T-helper 17 cell (primary cell): ENCODE results near the gene CASKIN2. TPM values are rescaled to one million over a fixed set of nuclear protein-coding genes. Genes with fewer than 3 reads are reported as not detected.
"Not testable (repeated sequence)": the region's sequence is repeated elsewhere in the genome, so short reads cannot be mapped to it uniquely, and the experiment has no call there.

Source experiments
- ATAC-seq: fragments of 150-1000 bp; cut with Tn5 transposase; 2 replicates; pipeline ENCODE4 v1.10.0; 2021; ENCODE audit warnings: mild to moderate bottlenecking, moderate library complexity
- DNase-seq, 3 donors: peaks; one replicate each; pipeline versions ENCODE4 v3.0.0 to v3.0.0-alpha.2; 2020 to 2021
- H3K9me3 ChIP-seq: one replicate; pipeline ENCODE4 v1.7.0; 2013; ENCODE audit warnings: low read length, mild to moderate bottlenecking; ENCODE audit not compliant: control insufficient read depth, poor library complexity, severe bottlenecking
- H3K27ac Mint-ChIP-seq: one replicate; pipeline ENCODE4 v1.8.0; 2022; ENCODE audit warnings: mild to moderate bottlenecking, moderate library complexity, mixed read lengths
- H3K27me3 Mint-ChIP-seq: one replicate; pipeline ENCODE4 v1.8.0; 2022; ENCODE audit warnings: mixed read lengths
- H3K36me3 Mint-ChIP-seq: one replicate; pipeline ENCODE4 v1.8.0; 2022; ENCODE audit warnings: low read depth, mixed read lengths
- H3K4me1 Mint-ChIP-seq: one replicate; pipeline ENCODE4 v1.8.0; 2022; ENCODE audit warnings: mild to moderate bottlenecking, mixed read lengths
- H3K4me3 Mint-ChIP-seq: one replicate; pipeline ENCODE4 v1.8.0; 2022; ENCODE audit warnings: mild to moderate bottlenecking, moderate library complexity, mixed read lengths
- total RNA-seq, 4 donors: library from RNA in 2 of 4; stranded (reverse) in 2 of 4; gene quantifications; one replicate each; pipeline ENCODE4 v1.2.3 and lab custom pipeline; 2022 to 2026

CASKIN2 gene
- total RNA-seq, 2 donors from 2014 or later = 0.08 to 0.40 TPM

DNA sequence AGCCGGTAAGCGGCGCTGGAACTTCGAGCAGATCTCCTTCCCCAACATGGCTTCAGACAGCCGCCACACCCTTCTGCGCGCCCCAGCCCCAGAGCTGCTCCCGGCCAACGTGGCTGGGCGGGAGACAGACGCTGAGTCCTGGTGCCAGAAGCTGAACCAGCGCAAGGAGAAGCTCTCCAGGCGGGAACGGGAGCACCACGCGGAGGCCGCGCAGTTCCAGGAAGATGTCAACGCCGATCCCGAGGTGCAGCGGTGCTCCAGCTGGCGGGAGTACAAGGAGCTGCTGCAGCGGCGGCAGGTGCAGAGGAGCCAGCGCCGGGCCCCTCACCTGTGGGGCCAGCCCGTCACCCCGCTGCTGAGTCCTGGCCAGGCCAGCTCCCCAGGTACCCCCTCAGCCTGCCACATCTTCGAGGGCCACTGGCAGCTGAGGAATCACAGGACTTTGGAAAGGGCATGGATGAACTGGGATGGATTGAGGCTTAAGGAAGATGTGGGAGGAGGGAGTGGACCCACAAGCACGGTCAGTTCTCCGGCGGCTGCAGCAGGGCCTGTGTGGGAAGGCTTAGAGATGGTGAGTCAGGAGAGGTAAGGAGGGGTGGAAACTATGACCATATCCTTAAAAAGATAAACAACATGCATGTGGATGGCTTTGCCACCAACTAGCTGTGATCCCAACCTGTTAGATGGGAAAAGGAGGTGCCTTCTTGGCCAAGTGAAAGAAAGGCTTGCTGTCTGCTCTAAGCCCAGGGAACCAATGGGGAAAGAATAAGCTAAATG is 6.8 kb upstream of the CASKIN2 start:
- Mint-ChIP-seq H3K4me1 (peaks cover 27% of the 10 kb centered on the region), H3K36me3 (peaks cover 5% of the 10 kb centered on the region), H3K27ac (no peak overlapping the region), H3K4me3 (no peak overlapping the region), H3K27me3 (no peaks in the 10 kb centered on the region)
- H3K9me3 ChIP-seq = no peaks in the 10 kb centered on the region
- no peak for DNase-seq
- no peak for ATAC-seq

DNA sequence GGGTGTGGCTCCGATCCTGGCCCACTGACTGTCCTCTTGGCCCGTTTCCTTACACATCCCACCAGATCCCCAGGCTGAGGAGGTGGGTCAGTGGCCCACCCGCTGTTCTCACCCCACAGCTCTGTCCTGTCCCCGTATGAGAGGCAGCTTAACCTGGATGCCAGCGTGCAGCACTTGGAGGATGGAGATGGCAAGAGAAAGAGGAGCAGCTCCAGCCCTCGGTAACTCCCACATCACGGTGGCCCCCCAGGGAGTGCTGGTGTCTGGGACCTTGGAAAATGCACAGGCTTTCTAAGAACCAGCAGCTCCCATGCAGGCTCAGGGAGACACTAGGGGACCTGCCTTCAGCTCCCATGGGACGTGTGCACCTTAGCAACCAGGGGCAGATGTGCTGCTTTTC is 6.0 kb upstream of the CASKIN2 start:
- Mint-ChIP-seq H3K4me1 (peaks cover 23% of the 10 kb centered on the region), H3K27ac (no peak overlapping the region), H3K36me3 (peaks cover 5% of the 10 kb centered on the region), H3K27me3 (no peaks in the 10 kb centered on the region), H3K4me3 (no peak overlapping the region)
- ATAC-seq (no peak), DNase-seq (no peak)
- H3K9me3 ChIP-seq = no peaks in the 10 kb centered on the region

DNA sequence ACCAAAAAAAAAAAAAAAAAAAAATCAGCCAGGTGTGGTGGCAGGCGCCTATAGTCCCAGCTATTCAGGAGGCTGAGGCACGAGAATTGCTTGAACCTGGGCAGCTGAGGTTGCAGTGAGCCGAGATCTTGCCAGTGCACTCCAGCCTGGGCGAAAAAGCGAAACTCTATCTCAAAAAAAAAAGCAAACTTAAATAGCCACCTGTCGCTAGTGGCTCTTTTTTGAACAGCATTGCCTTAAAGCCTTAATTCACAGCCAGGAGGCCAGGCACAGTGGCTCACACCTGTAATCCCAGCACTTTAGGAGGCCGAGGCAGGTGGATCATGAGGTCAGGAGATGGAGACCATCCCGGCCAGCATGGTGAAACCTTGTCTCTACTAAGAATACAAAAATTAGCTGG is 5.1 kb upstream of the CASKIN2 start:
- not testable (repeated sequence) for H3K27me3 Mint-ChIP-seq, H3K36me3 Mint-ChIP-seq, ATAC-seq, H3K4me3 Mint-ChIP-seq, DNase-seq, H3K9me3 ChIP-seq, H3K27ac Mint-ChIP-seq
- peaks cover 22% of the 10 kb centered on the region for H3K4me1 Mint-ChIP-seq

DNA sequence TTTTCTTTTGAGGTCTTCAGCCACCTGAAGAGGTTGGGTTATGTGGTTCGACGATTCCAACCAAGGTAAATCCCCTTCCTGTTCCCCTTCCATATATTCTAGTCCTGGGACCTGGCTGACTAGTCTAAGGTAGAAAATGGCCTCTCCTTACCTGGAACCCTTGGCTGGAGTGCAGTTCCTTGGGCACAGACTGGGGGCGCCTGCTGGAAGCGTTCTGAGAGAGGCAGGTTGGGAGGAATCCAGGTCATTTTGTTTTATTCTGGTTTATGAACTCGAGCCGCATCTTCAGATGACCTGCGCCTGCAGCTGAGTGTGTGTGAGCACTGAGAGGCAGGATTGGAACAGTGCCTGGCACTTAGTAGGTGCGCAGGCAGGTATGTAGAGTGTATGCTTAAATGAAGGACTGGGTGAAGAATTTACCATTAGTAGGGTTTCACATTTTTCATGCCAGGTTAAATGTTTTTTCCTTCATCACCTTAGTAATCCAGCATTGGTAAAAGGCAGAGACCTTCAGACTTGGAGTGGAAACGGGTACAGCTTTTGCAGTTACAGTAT is 3.7 kb upstream of the CASKIN2 start:
- H3K4me1 Mint-ChIP-seq = peaks cover 18% of the 10 kb centered on the region
- ATAC-seq (no peak), DNase-seq (no peak)
- H3K36me3 Mint-ChIP-seq = peaks cover 5% of the 10 kb centered on the region
- H3K4me3 Mint-ChIP-seq = no peak overlapping the region
- no peaks in the 10 kb centered on the region for H3K27me3 Mint-ChIP-seq
- peak overlapping the region; percentile 96 for H3K27ac Mint-ChIP-seq
- no peaks in the 10 kb centered on the region for H3K9me3 ChIP-seq

DNA sequence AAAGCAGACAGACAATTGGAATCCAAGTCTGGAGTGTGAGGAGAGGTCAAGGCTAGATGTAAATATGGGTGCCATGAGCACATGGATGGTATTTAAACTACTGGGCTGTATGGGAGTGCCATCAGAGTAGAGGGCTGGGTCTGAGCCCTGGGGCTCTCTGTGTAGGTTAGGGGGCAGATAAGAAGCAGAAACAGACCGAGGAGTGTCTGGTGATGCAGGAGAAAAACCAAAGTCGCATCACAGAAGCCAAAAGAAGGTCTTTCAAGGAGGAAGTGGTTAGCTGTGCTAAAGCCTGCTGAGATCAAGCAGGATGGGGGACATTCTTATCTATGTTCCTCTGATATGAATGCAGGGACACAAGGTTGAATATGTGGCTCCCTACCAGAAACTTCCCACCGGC is 2.9 kb upstream of the CASKIN2 start:
- H3K4me3 Mint-ChIP-seq = peak overlapping the region; percentile 90
- DNase-seq (no peak), ATAC-seq (peak; percentile 62)
- no peaks in the 10 kb centered on the region for H3K9me3 ChIP-seq
- peak overlapping the region; percentile 96 for H3K27ac Mint-ChIP-seq
- peaks cover 5% of the 10 kb centered on the region for H3K36me3 Mint-ChIP-seq
- H3K4me1 Mint-ChIP-seq = peaks cover 17% of the 10 kb centered on the region
- H3K27me3 Mint-ChIP-seq = no peaks in the 10 kb centered on the region

DNA sequence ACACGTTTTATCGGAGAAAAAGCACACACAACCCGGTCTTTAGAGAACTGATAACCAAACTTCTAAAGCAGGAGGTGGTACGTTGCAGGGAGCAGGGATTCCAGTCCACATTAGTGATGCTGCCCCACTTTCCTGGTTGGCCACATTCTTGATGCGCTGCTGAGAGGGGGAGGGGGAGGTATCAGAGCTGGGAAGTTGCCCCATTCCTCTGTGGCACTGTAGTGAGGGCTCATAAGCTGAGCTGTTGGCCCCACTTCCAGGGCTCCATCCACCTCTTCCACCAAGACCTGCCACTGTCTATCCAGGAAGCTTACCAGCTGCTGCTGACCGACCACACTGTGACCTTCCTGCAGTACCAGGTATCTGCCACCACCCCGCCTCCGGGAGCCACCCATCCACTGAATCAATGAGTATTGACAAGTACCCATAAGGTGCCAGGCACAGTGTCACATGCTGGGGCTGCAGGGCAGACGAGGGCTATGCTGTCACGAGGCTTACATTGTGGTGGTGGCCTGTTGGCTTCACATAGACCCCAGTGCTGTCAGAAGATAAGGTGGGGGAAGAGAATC is 2.0 kb upstream of the CASKIN2 start:
- ATAC-seq = no peak
- Mint-ChIP-seq H3K27ac (peak overlapping the region; percentile 96), H3K27me3 (no peaks in the 10 kb centered on the region), H3K4me1 (peaks cover 17% of the 10 kb centered on the region), H3K36me3 (peaks cover 5% of the 10 kb centered on the region), H3K4me3 (peak overlapping the region; percentile 90)
- no peak for DNase-seq
- no peaks in the 10 kb centered on the region for H3K9me3 ChIP-seq

DNA sequence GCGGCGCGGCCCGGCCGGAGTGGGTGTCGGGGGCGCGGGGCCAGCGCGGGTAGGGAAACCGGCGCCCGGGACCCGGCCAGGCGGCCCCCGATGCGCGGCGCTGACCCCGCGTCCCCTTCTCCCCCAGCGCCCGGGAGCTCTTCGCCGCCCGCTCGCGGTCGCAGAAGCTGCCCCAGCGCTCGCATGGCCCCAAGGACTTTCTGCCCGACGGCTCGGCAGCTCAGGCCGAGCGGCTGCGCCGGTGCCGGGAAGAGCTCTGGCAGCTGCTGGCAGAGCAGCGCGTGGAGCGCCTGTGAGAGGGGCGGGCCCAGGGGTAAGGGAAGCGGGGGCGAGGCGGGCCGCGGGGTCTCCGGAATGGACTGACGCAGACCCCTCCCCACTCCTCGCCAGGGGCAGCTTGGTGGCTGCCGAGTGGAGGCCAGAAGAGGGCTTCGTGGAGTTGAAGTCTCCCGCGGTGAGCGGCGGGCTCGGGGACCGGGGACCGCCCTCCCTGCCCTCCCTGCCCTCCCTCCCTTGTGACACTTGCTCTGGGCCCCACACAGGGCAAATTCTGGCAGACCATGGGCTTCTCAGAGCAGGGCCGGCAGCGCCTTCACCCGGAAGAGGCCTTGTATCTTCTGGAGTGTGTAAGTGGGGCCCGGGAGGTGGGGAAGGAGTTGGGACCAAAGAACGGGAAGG is 1.4 kb upstream of the CASKIN2 start:
- Mint-ChIP-seq H3K4me3 (peak overlapping the region; percentile 90), H3K27ac (peak overlapping the region; percentile 96), H3K27me3 (no peaks in the 10 kb centered on the region), H3K4me1 (peaks cover 17% of the 10 kb centered on the region), H3K36me3 (peaks cover 5% of the 10 kb centered on the region)
- no peaks in the 10 kb centered on the region for H3K9me3 ChIP-seq
- peak; percentile 6 for ATAC-seq
- peak in 2 of 3 donors; percentile 24 to 29 for DNase-seq

DNA sequence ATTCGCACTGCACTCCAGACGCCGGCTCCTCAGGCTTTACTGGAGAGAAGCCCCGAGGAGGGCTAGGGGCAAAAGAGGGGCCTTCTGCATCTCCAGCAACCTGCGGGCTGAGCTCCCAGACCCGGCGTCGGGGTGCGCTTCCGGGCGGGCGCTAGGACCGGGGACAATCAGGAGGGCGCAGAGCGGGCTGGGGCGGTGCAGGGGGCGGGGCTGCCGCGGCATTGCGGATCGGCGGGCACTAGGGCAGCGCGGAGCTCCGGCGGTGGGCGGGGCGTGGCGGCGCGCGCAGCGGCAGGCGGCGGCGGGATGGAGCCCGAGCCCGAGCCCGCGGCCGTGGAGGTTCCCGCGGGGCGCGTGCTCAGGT is 900 bp upstream of the CASKIN2 start, which contains the start of gene TSEN54:
TSS of gene TSEN54 (plus strand) at position 274 of the 364 bp plus-strand sequence. CDS start at position 307, 33 bp downstream.
- peak; percentile 88 for ATAC-seq
- peaks cover 5% of the 10 kb centered on the region for H3K36me3 Mint-ChIP-seq
- peaks cover 17% of the 10 kb centered on the region for H3K4me1 Mint-ChIP-seq
- H3K27ac Mint-ChIP-seq = peak within 1 kb of the TSS; percentile 96
- no peaks in the 10 kb centered on the region for H3K9me3 ChIP-seq
- peak; percentile 93 to 98 (median 93) for DNase-seq
- no peaks in the 10 kb centered on the region for H3K27me3 Mint-ChIP-seq
- peak within 1 kb of the TSS; percentile 90 for H3K4me3 Mint-ChIP-seq

DNA sequence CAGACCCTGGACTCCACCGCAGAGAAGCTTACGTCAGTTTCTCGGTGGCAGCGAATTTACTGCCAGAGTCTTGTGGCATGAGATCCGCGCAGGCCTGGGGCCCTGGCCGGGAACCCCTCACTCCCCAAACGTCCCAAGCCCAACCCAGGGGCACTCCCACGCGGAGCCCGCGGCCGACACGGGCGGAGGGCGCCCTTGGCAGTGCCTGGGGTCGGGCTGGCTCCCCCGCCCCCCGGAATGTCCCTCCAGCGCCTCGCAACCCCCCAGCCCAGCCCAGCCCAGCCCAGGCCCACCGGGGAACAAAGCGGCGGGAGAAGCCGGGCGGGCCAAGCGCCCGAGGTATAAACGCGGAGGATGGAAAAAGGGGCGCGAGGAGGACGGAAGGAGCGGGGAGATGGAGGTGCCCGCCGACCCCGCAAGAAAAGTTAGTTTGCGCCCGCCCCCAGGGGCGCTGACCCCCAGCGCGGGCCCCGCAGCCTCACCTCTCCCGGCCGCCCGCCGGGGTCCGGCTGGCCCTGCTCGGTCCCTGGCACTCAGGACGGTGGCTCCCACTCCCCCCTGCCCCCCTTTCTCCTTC is 330 bp downstream of the CASKIN2 start:
- H3K4me3 Mint-ChIP-seq = peak overlapping the region; percentile 85
- DNase-seq (no peak), ATAC-seq (no peak)
- peaks cover 5% of the 10 kb centered on the region for H3K36me3 Mint-ChIP-seq
- H3K27me3 Mint-ChIP-seq = no peaks in the 10 kb centered on the region
- H3K9me3 ChIP-seq = no peaks in the 10 kb centered on the region
- no peak overlapping the region for H3K27ac Mint-ChIP-seq
- H3K4me1 Mint-ChIP-seq = peaks cover 17% of the 10 kb centered on the region

DNA sequence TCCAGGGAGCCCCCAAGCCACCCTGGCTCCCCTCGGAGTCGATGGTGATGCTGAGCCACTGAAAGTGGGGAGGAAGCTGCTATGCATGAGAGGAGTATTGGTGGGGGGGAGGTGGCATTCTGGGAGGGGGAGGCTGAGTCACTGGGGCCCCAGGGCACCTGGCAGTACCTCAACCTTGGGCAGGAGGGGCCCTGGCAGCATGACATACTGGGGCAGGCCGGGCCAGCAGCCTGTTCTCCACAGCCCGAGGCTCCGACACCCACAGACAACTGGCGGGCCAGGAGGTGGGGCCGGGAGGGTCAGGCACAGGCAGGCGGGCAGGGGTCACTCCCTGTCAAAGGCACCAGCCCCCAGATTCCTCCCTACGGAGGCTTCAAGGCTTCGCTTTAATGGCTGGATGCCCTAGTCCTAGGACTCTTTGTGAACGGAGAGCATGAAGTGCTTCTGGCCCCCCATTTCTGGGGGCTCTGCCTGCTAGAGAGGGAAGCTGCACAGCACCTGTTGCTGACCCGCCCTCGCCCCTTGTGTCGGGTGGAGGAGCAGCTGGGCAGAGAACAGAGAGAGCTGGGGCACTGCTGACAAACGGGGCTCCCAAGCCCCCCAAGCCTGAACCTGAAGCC is 928 bp downstream of the CASKIN2 start:
- no peaks in the 10 kb centered on the region for H3K27me3 Mint-ChIP-seq
- H3K9me3 ChIP-seq = no peaks in the 10 kb centered on the region
- peaks cover 2% of the 10 kb centered on the region for H3K36me3 Mint-ChIP-seq
- no peak for ATAC-seq
- H3K4me3 Mint-ChIP-seq = peak overlapping the region; percentile 61
- no peak for DNase-seq
- H3K27ac Mint-ChIP-seq = no peak overlapping the region
- peaks cover 20% of the 10 kb centered on the region for H3K4me1 Mint-ChIP-seq

DNA sequence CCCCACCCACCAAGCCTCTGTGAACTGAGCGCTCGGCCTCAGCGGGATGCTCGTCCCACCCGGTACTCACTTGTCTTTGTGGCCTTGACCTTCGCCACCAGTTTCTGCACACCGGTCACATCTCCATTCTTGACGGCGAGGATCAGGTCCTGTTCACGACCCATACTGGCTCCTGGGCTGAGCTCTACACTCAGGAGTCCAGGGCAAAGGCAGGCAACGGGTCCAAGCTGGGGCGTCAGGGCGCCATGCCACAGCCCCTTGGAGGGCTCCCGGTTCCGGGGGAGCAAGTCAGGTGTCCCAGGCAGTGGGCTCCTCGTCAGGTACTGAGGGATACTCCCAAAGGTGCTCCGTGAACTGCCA is 1.7 kb downstream of the CASKIN2 start:
- Mint-ChIP-seq H3K36me3 (peaks cover 2% of the 10 kb centered on the region), H3K27me3 (no peaks in the 10 kb centered on the region), H3K27ac (no peak overlapping the region), H3K4me3 (no peak overlapping the region), H3K4me1 (peaks cover 19% of the 10 kb centered on the region)
- DNase-seq (no peak), ATAC-seq (no peak)
- no peaks in the 10 kb centered on the region for H3K9me3 ChIP-seq

DNA sequence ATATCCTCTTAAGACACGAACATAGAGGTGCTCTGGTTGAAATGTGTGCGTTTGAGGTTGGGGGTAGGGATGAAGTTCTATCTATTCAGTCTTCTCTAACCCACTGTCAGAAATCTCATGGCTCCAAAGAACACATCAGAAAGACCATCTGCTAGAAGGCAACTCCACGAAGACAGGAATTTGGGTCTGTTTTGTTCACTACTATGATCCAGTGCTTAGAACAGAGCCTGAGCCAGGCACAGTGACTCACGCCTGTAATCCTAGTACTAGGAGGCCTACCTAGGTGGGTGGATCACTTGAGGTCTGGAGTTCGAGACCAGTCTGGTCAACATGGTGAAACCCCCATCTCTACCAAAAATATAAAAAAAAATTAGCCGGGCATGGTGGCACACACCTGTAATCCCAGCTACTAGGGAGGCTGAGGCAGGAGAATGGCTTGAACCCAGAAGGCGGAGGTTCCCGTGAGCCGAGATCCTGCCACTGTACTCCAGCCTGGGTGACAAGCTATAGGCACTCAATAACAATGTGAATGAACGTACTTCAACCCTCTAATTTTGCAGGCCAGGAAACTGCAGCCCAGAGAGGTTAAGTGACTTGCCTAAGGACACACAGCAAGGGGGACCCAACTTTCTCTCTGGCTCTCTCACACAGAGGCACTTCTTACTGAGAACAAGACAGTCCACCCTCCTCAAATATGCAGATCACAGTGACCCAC is 2.3 kb downstream of the CASKIN2 start:
- Mint-ChIP-seq H3K27ac (no peak overlapping the region), H3K4me3 (no peak overlapping the region), H3K4me1 (peaks cover 13% of the 10 kb centered on the region), H3K27me3 (no peaks in the 10 kb centered on the region), H3K36me3 (no peaks in the 10 kb centered on the region)
- DNase-seq = no peak
- H3K9me3 ChIP-seq = no peaks in the 10 kb centered on the region
- ATAC-seq = no peak
